ENCODE measurements around the gene IFT122. TPM values are rescaled to one million over a fixed set of nuclear protein-coding genes. Genes with fewer than 3 reads are reported as not detected.

The IFT122 gene
- total RNA-seq, 1 experiment from 2014 or later = 35.5 TPM

GRCh38 chr3:129502641-129503408, 62.8 kb downstream of the IFT122 start:
- H3K27me3 Mint-ChIP-seq (ENCODE audit: unreplicated experiment) = no peaks in the 10 kb centered on the region
- no peaks in the 10 kb centered on the region for H3K4me1 Mint-ChIP-seq (ENCODE audit: low read depth, unreplicated experiment)
- intact Hi-C loops (cut with micrococcal nuclease; ENCODE audit: unreplicated experiment) = no loop called here
- no peak overlapping the region for H3K27ac Mint-ChIP-seq (ENCODE audit: unreplicated experiment)
- H3K9me3 Mint-ChIP-seq (ENCODE audit: low read depth, unreplicated experiment) = no peaks in the 10 kb centered on the region
- no peak overlapping the region for H3K4me3 Mint-ChIP-seq (ENCODE audit: low read depth, unreplicated experiment)
- H3K36me3 Mint-ChIP-seq (ENCODE audit: insufficient read depth, unreplicated experiment) = no peaks in the 10 kb centered on the region
- no peak for TF ChIP-seq CTCF (IDR thresholded peaks at IDR 0.05; ENCODE audit: unreplicated experiment)
- no TSS peak for BruUV-seq (replicated peaks)
- DNase-seq = no peak
- CTCF ChIA-PET = interaction anchor here (1.2 kb wide), 1 partner anchor 10 kb away, joined by 3 read pairs; no protein-coding TSS in a partner anchor

GRCh38 chr3:129503471-129504291, 63.7 kb downstream of the IFT122 start:
- Mint-ChIP-seq H3K36me3 (ENCODE audit: insufficient read depth, unreplicated experiment) (no peaks in the 10 kb centered on the region), H3K4me1 (ENCODE audit: low read depth, unreplicated experiment) (no peaks in the 10 kb centered on the region), H3K27me3 (ENCODE audit: unreplicated experiment) (no peaks in the 10 kb centered on the region), H3K27ac (ENCODE audit: unreplicated experiment) (no peak overlapping the region), H3K4me3 (ENCODE audit: low read depth, unreplicated experiment) (no peak overlapping the region), H3K9me3 (ENCODE audit: low read depth, unreplicated experiment) (no peaks in the 10 kb centered on the region)
- TF ChIP-seq CTCF (IDR thresholded peaks at IDR 0.05; ENCODE audit: unreplicated experiment) = no peak
- CTCF ChIA-PET = interaction anchor here (1.3 kb wide), 1 partner anchor 9 kb away, joined by 3 read pairs; no protein-coding TSS in a partner anchor
- BruUV-seq (replicated peaks) = no TSS peak
- no peak for DNase-seq
- intact Hi-C loops (cut with micrococcal nuclease; ENCODE audit: unreplicated experiment) = no loop called here

GRCh38 chr3:129504471-129505100, 64.6 kb downstream of the IFT122 start:
- no peaks in the 10 kb centered on the region for H3K27me3 Mint-ChIP-seq (ENCODE audit: unreplicated experiment)
- no peak for TF ChIP-seq CTCF (IDR thresholded peaks at IDR 0.05; ENCODE audit: unreplicated experiment)
- no TSS peak for BruUV-seq (replicated peaks)
- no peaks in the 10 kb centered on the region for H3K4me1 Mint-ChIP-seq (ENCODE audit: low read depth, unreplicated experiment)
- H3K36me3 Mint-ChIP-seq (ENCODE audit: insufficient read depth, unreplicated experiment) = no peaks in the 10 kb centered on the region
- no peak overlapping the region for H3K27ac Mint-ChIP-seq (ENCODE audit: unreplicated experiment)
- CTCF ChIA-PET = interaction anchor here (1.3 kb wide), 1 partner anchor 8 kb away, joined by 3 read pairs; no protein-coding TSS in a partner anchor
- no peaks in the 10 kb centered on the region for H3K9me3 Mint-ChIP-seq (ENCODE audit: low read depth, unreplicated experiment)
- DNase-seq = no peak
- intact Hi-C loops (cut with micrococcal nuclease; ENCODE audit: unreplicated experiment) = no loop called here
- H3K4me3 Mint-ChIP-seq (ENCODE audit: low read depth, unreplicated experiment) = no peak overlapping the region

DNA sequence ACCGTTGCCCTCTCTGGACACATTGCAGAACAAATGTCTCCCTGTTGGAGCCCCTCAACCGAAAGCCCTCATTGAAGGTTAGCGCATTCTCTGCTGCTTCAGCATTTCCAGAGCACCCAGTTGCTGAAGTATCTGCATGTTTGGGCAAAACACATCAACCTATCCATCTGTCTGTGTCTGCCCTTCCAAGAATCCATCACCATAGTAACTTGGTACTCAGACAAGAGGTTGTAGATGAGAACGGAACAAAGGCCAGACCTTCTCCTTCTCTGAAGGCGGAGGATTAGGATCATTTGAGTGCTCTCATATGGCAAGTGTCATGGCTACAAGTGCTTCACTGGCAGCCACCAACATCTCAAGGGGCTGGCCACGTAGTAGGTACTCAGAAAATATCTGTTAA, 65.3 kb downstream of the IFT122 start:
- H3K4me1 Mint-ChIP-seq (ENCODE audit: low read depth, unreplicated experiment) = no peaks in the 10 kb centered on the region
- H3K27ac Mint-ChIP-seq (ENCODE audit: unreplicated experiment) = no peak overlapping the region
- TF ChIP-seq CTCF (IDR thresholded peaks at IDR 0.05; ENCODE audit: unreplicated experiment) = no peak
- H3K36me3 Mint-ChIP-seq (ENCODE audit: insufficient read depth, unreplicated experiment) = no peaks in the 10 kb centered on the region
- no TSS peak for BruUV-seq (replicated peaks)
- DNase-seq = no peak
- H3K4me3 Mint-ChIP-seq (ENCODE audit: low read depth, unreplicated experiment) = no peak overlapping the region
- intact Hi-C loops (cut with micrococcal nuclease; ENCODE audit: unreplicated experiment) = no loop called here
- CTCF ChIA-PET = no interaction called here
- H3K9me3 Mint-ChIP-seq (ENCODE audit: low read depth, unreplicated experiment) = no peaks in the 10 kb centered on the region
- H3K27me3 Mint-ChIP-seq (ENCODE audit: unreplicated experiment) = no peaks in the 10 kb centered on the region

All from Calu3 (cell line).